Left lung (tissue), 10 donors: ENCODE results near the gene TUBA3D. TPM values are rescaled to one million over a fixed set of nuclear protein-coding genes. Genes with fewer than 3 reads are reported as not detected.
"Not testable (repeated sequence)": the region's sequence is repeated elsewhere in the genome, so short reads cannot be mapped to it uniquely, and the experiment has no call there.

ENCODE experiments used
- ATAC-seq: fragments of 200-7000 bp; cut with Tn5 transposase; one replicate; pipeline ENCODE4 v1.9.1; 2020; ENCODE audit warnings: moderate library complexity
- DNase-seq, 4 donors: peaks; one replicate each; pipeline ENCODE4 v3.0.0-alpha.2; 2013 to 2020
- H3K27ac ChIP-seq, 2 donors: fragments of 200-600 bp; sonication (generic) in 1 of 2; one replicate each; pipeline versions ENCODE4 v1.5.0 to v1.8.0; 2020 to 2021
- H3K27me3 ChIP-seq, 2 donors: fragments of 200-600 bp; sonication (generic) in 1 of 2; one replicate each; pipeline versions ENCODE4 v1.5.0 to v1.8.0; 2020 to 2021
- H3K36me3 ChIP-seq, 2 donors: fragments of 200-600 bp; sonication (generic) in 1 of 2; one replicate each; pipeline versions ENCODE4 v1.5.0 to v1.8.0; 2020 to 2021
- H3K4me1 ChIP-seq, 2 donors: fragments of 200-600 bp; one replicate each; pipeline ENCODE4 v1.8.0; 2021
- H3K4me3 ChIP-seq, 2 donors: fragments of 200-600 bp; sonication (generic) in 1 of 2; one replicate each; pipeline versions ENCODE4 v1.5.0 to v1.8.0; 2020 to 2021; ENCODE audit warnings: mild to moderate bottlenecking in 1 of 2
- H3K9me3 ChIP-seq, 2 donors: fragments of 200-600 bp; sonication (generic) in 1 of 2; one replicate each; pipeline versions ENCODE4 v1.5.0 to v1.8.0; 2020 to 2021
- CTCF ChIP-seq, 2 donors: fragments of 200-600 bp; sonication (generic) in 1 of 2; IDR thresholded peaks; one replicate each; pipeline versions ENCODE4 v1.5.0 to v1.8.0; 2021; ENCODE audit warnings: antibody characterized with exemption in 2 of 2
- intact Hi-C, 2 donors: fragments of 100-400 bp; cut with DNase I; formaldehyde crosslinking; loops; one replicate each; pipeline versions ENCODE4 v1.11.2 to v1.14.2; 2022
- polyA plus RNA-seq, 6 donors: library from polyadenylated mRNA; unstranded; fragments of 120-200 nt; gene quantifications; one replicate each; pipeline ENCODE4 v1.2.1, GENCODE V29; 2013; ENCODE audit not compliant: insufficient read length in 6 of 6
- total RNA-seq, 2 donors: library from RNA; stranded (reverse); fragmentation: NEBNext Ultra II Directional; extraction: Animal tissue kit (Norgen Biotek cat#: 25700); gene quantifications; one replicate each; pipeline ENCODE4 v1.2.1, GENCODE V29; 2021
- donor health status: DM: no; HTN: yes; CAD: no.
- donor health status: DM: no; HTN: no; CAD: no.

The TUBA3D gene
- total and polyA plus RNA-seq, 8 donors = 0.86 to 1.5 (median 1.2) TPM; not detected in 2

- DNase-seq (peak in 1 of 4 donors; percentile 60), ATAC-seq (no peak)
- Histone ChIP-seq H3K4me3 (no peak overlapping the region), H3K36me3 (peaks cover 0 to 37% of the 10 kb centered on the region in 2 donors), H3K27me3 (peaks cover 0 to 9% of the 10 kb centered on the region in 2 donors), H3K4me1 (no peaks in the 10 kb centered on the region), H3K9me3 (no peaks in the 10 kb centered on the region), H3K27ac (no peak overlapping the region)
- intact Hi-C loops = no loop called here
- no peak for TF ChIP-seq CTCF (IDR thresholded peaks at IDR 0.05)
Measured at GRCh38 chr2:131521961-131522781, 46.3 kb downstream of the TUBA3D start.

GRCh38 chr2:131525256-131525655, 49.3 kb downstream of the TUBA3D start:
- ATAC-seq, DNase-seq, H3K9me3 ChIP-seq, H3K4me3 ChIP-seq, H3K27ac ChIP-seq, intact Hi-C loops, H3K36me3 ChIP-seq, H3K4me1 ChIP-seq: not testable (repeated sequence)
- peaks cover 0 to 39% of the 10 kb centered on the region in 2 donors for H3K27me3 ChIP-seq

GRCh38 chr2:131527131-131528001, 51.4 kb downstream of the TUBA3D start, which contains the start of gene CCDC74A:
Gene CCDC74A (plus strand): TSS chr2:131527888. CDS start chr2:131527971, 83 bp downstream.
- intact Hi-C loops, H3K9me3 ChIP-seq, H3K36me3 ChIP-seq, H3K4me1 ChIP-seq, H3K27ac ChIP-seq: not testable (repeated sequence)
- Histone ChIP-seq H3K27me3 (peaks cover 0 to 39% of the 10 kb centered on the region in 2 donors), H3K4me3 (peak within 1 kb of the TSS; percentile 25 to 31)
- DNase-seq = peak; percentile 14 to 92 (median 64)
- ATAC-seq = peak; percentile 95

- H3K27ac ChIP-seq, H3K36me3 ChIP-seq, H3K4me1 ChIP-seq, intact Hi-C loops, H3K9me3 ChIP-seq: not testable (repeated sequence)
- peaks cover 0 to 39% of the 10 kb centered on the region in 2 donors for H3K27me3 ChIP-seq
- H3K4me3 ChIP-seq = peak overlapping the region in 1 of 2 donors; percentile 31
- ATAC-seq = peak; percentile 2
- DNase-seq = peak in 2 of 4 donors; percentile 13 to 75
Measured at GRCh38 chr2:131528981-131529863, 53.3 kb downstream of the TUBA3D start.

GRCh38 chr2:131529864-131530445, 54.0 kb downstream of the TUBA3D start:
- H3K4me1 ChIP-seq, H3K4me3 ChIP-seq, H3K36me3 ChIP-seq, intact Hi-C loops, ATAC-seq, H3K9me3 ChIP-seq, H3K27ac ChIP-seq: not testable (repeated sequence)
- DNase-seq = peak in 1 of 4 donors; percentile 50
- peaks cover 0 to 39% of the 10 kb centered on the region in 2 donors for H3K27me3 ChIP-seq

- H3K27ac ChIP-seq, intact Hi-C loops, H3K36me3 ChIP-seq, H3K9me3 ChIP-seq, ATAC-seq, H3K4me1 ChIP-seq, H3K4me3 ChIP-seq: not testable (repeated sequence)
- DNase-seq = peak in 1 of 4 donors; percentile 60
- peaks cover 0 to 39% of the 10 kb centered on the region in 2 donors for H3K27me3 ChIP-seq
Measured at GRCh38 chr2:131530626-131531344, 54.9 kb downstream of the TUBA3D start.

GRCh38 chr2:131531547-131532185, 55.7 kb downstream of the TUBA3D start:
- intact Hi-C loops, H3K4me3 ChIP-seq, H3K36me3 ChIP-seq, H3K27ac ChIP-seq, H3K9me3 ChIP-seq, ATAC-seq, H3K4me1 ChIP-seq: not testable (repeated sequence)
- DNase-seq = peak in 1 of 4 donors; percentile 38
- H3K27me3 ChIP-seq = peaks cover 0 to 35% of the 10 kb centered on the region in 2 donors
